CD8-positive, alpha-beta memory T cell (primary cell): ENCODE results near the gene TAF9B. TPM values are rescaled to one million over a fixed set of nuclear protein-coding genes. Genes with fewer than 3 reads are reported as not detected.
A peak's percentile ranks its signal among the peaks of the same experiment; 100 is the strongest.
"Not testable (repeated sequence)": the region's sequence is repeated elsewhere in the genome, so short reads cannot be mapped to it uniquely, and the experiment has no call there.

Experiments used
- CTCF ChIA-PET: fragments of 350-600 bp; sonication (Branson Sonifier 250); formaldehyde crosslinking; loops from one replicate; lab custom pipeline; 2021; ENCODE audit warnings: antibody characterized with exemption; lab: Charles Lee
- POLR2A ChIA-PET: fragments of 350-600 bp; sonication (Branson Sonifier 250); formaldehyde crosslinking; loops from one replicate; lab custom pipeline; 2021; ENCODE audit warnings: antibody characterized with exemption; lab: Charles Lee
- DNase-seq, 5 donors: peaks; one replicate each; pipeline versions ENCODE4 v3.0.0 to v3.0.0-alpha.2; 2020 to 2022; ENCODE audit warnings: mixed read lengths in 1 of 5
- H3K27ac ChIP-seq: one replicate; pipeline ENCODE4 v1.7.0; 2013; ENCODE audit warnings: low read depth, mild to moderate bottlenecking, low read length, moderate library complexity
- H3K27me3 ChIP-seq: 2 replicates; pipeline ENCODE4 v1.7.0; 2013; ENCODE audit warnings: low read length, mild to moderate bottlenecking; ENCODE audit not compliant: insufficient read depth, poor library complexity, severe bottlenecking
- H3K36me3 ChIP-seq: 2 replicates; pipeline ENCODE4 v1.7.0; 2013; ENCODE audit warnings: mild to moderate bottlenecking, low read length, moderate library complexity; ENCODE audit not compliant: insufficient read depth
- H3K4me1 ChIP-seq: 2 replicates; pipeline ENCODE4 v1.7.0; 2013; ENCODE audit warnings: mild to moderate bottlenecking, low read length, moderate library complexity; ENCODE audit not compliant: insufficient read depth
- H3K4me3 ChIP-seq: 2 replicates; pipeline ENCODE4 v1.7.0; 2013; ENCODE audit warnings: mild to moderate bottlenecking, low read length
- H3K9me3 ChIP-seq: 2 replicates; pipeline ENCODE4 v1.7.0; 2013; ENCODE audit warnings: mild to moderate bottlenecking, low read length
- H3K27ac Mint-ChIP-seq, 8 donors: one replicate each; pipeline ENCODE4 v1.8.0; 2020 to 2021; ENCODE audit warnings: mixed read lengths in 8 of 8, mild to moderate bottlenecking in 6 of 8, inconsistent platforms in 3 of 8, moderate library complexity in 3 of 8
- H3K27me3 Mint-ChIP-seq, 2 donors: one replicate each; pipeline ENCODE4 v1.8.0; 2020 to 2021; ENCODE audit warnings: mixed read lengths in 2 of 2, mild to moderate bottlenecking in 1 of 2, moderate library complexity in 1 of 2
- H3K36me3 Mint-ChIP-seq, 3 donors: one replicate each; pipeline ENCODE4 v1.8.0; 2020 to 2021; ENCODE audit warnings: mixed read lengths in 3 of 3, inconsistent platforms in 1 of 3, mild to moderate bottlenecking in 1 of 3
- H3K4me1 Mint-ChIP-seq, 3 donors: one replicate each; pipeline ENCODE4 v1.8.0; 2020 to 2021; ENCODE audit warnings: mixed read lengths in 3 of 3, inconsistent platforms in 1 of 3, mild to moderate bottlenecking in 1 of 3
- H3K4me3 Mint-ChIP-seq, 7 donors: one replicate each; pipeline ENCODE4 v1.8.0; 2020 to 2021; ENCODE audit warnings: mixed read lengths in 7 of 7, mild to moderate bottlenecking in 6 of 7, moderate library complexity in 4 of 7, inconsistent platforms in 2 of 7
- H3K9me3 Mint-ChIP-seq, 5 donors: one replicate each; pipeline ENCODE4 v1.8.0; 2020 to 2022; ENCODE audit warnings: mixed read lengths in 5 of 5, mild to moderate bottlenecking in 3 of 5, moderate library complexity in 2 of 5, inconsistent platforms in 1 of 5
- polyA plus RNA-seq: library from polyadenylated mRNA; unstranded; fragments of 300-500 nt; fragmentation: Illumina TruSeq; gene quantifications from one replicate; pipeline ENCODE4 v1.2.3, GENCODE V29; 2021
- total RNA-seq, 2 experiments: library from RNA; stranded (reverse); gene quantifications; one replicate each; pipeline ENCODE4 v1.2.3, GENCODE V29; 2021

The TAF9B gene
- total and polyA plus RNA-seq, 3 experiments from 2014 or later = 21.0 to 32.1 (median 27.7) TPM

DNA sequence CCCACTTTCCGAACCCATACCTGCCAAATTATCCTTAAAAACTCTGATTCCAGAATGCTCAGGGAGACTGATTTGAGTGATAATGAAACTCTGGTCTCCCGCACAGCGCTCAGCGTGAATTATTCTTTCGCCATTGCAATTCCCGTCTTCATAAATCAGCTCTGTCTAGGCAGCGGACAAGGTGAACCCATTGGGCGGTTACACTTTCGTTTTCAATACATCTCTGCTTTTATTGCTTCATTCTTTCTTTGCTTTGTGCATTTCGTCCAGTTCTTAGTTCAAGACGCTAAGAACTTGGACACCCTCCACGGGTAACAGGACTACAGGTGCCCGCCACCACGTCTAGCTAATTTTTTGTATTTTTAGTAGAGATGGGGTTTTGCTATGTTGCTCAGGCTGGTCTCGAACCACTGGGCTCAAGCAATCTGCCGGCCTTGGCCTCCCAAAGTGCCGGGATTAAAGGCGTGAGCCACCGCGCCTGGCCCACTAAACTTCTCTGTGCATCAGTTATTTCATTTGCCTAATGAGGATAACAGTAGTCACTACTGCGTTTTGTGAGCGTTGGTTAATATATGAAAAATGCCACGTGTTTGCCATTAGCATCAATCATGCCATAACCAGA, 36.3 kb downstream of the TAF9B start:
- CTCF ChIA-PET = interaction anchor here (1.3 to 1.5 kb wide), 2 partner anchors 14 to 29 kb away, joined by 3 to 4 read pairs; no protein-coding TSS in a partner anchor
- Histone ChIP-seq H3K27ac (peak overlapping the region; percentile 90), H3K27me3 (no peaks in the 10 kb centered on the region), H3K4me1 (peaks cover 32% of the 10 kb centered on the region), H3K9me3 (no peaks in the 10 kb centered on the region), H3K36me3 (peaks cover 7% of the 10 kb centered on the region), H3K4me3 (peak overlapping the region; percentile 54)
- Mint-ChIP-seq H3K4me3 (peak overlapping the region; percentile 87 to 97 (median 90)), H3K9me3 (no peaks in the 10 kb centered on the region), H3K36me3 (peaks cover 0 to 31% (median 0%) of the 10 kb centered on the region in 3 donors), H3K27me3 (peaks cover 0 to 4% of the 10 kb centered on the region in 2 donors), H3K4me1 (peaks cover 38 to 53% (median 46%) of the 10 kb centered on the region in 3 donors), H3K27ac (peak overlapping the region; percentile 91 to 97 (median 95))
- DNase-seq = no peak
- POLR2A ChIA-PET = no interaction called here

GRCh38 chrX:78102091-78102490, 37.4 kb downstream of the TAF9B start:
- H3K27ac ChIP-seq = no peak overlapping the region
- H3K9me3 ChIP-seq = no peaks in the 10 kb centered on the region
- Mint-ChIP-seq H3K9me3 (no peaks in the 10 kb centered on the region), H3K4me1 (peaks cover 29 to 43% (median 36%) of the 10 kb centered on the region in 3 donors), H3K27ac (peak overlapping the region in 6 of 8 donors; percentile 85 to 97 (median 95)), H3K27me3 (peaks cover 0 to 4% of the 10 kb centered on the region in 2 donors), H3K36me3 (peaks cover 0 to 23% (median 0%) of the 10 kb centered on the region in 3 donors), H3K4me3 (peak overlapping the region in 1 of 7 donors; percentile 58)
- POLR2A ChIA-PET = no interaction called here
- CTCF ChIA-PET = interaction anchor here (1.0 to 1.5 kb wide), 3 partner anchors 15 to 203 kb away, joined by 3 to 4 read pairs (median 3); partner anchors contain the start of gene COX7B
- no peaks in the 10 kb centered on the region for H3K27me3 ChIP-seq
- H3K4me3 ChIP-seq = no peak overlapping the region
- peaks cover 4% of the 10 kb centered on the region for H3K36me3 ChIP-seq
- H3K4me1 ChIP-seq = peaks cover 22% of the 10 kb centered on the region
- DNase-seq = no peak

DNA sequence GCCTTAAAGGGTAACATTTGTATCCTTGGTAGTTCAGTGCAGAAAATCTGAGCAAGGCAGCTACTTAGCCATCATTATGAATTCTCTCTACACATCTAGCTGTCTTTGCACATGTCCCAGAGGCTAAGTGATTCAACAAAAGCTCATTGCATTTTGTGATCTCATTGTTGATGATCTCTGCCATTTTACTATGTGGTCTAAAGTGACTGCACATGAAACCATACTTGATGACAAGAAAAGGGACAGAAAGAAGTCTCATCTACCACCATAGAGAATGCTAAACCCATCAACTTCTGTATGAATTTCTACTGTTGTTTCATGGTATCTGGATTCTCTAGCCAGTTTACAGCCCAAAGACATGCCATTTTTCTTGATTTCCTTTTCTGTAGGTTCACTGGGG, 41.3 kb downstream of the TAF9B start:
- Histone ChIP-seq H3K36me3 (no peaks in the 10 kb centered on the region), H3K9me3 (no peaks in the 10 kb centered on the region), H3K27ac (no peak overlapping the region), H3K27me3 (no peaks in the 10 kb centered on the region), H3K4me3 (no peak overlapping the region), H3K4me1 (peaks cover 2% of the 10 kb centered on the region)
- Mint-ChIP-seq H3K27me3 (peaks cover 0 to 7% of the 10 kb centered on the region in 2 donors), H3K27ac (no peak overlapping the region), H3K36me3 (no peaks in the 10 kb centered on the region), H3K4me1 (peaks cover 6 to 14% (median 10%) of the 10 kb centered on the region in 3 donors), H3K4me3 (no peak overlapping the region), H3K9me3 (no peaks in the 10 kb centered on the region)
- CTCF ChIA-PET = no interaction called here
- POLR2A ChIA-PET = no interaction called here
- no peak for DNase-seq

GRCh38 chrX:78092296-78092695, 47.2 kb downstream of the TAF9B start:
- peaks cover 0 to 4% (median 0%) of the 10 kb centered on the region in 3 donors for H3K4me1 Mint-ChIP-seq
- CTCF ChIA-PET = interaction anchor here (0.9 to 1.4 kb wide), 4 partner anchors 19 to 182 kb away, joined by 3 to 4 read pairs (median 4); partner anchors contain the start of gene ATP7A

DNA sequence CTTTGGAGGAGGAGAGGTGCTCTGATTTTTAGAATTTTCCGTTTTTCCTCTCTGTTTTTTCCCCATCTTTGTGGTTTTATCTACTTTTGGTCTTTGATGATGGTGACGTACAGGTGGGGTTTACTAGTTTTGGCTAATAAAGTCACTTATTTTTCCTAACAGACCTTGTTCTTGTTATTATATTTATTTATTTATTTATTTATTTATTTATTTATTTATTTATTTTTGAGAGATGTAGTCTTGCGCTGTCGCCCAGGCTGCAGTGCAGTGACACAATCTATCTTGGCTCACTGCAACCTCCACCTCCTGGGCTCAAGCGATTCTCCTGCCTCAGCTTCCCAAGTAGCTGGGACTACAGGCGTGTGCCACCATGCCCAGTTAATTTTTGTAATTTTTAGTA, 58.0 kb downstream of the TAF9B start:
- H3K27me3 ChIP-seq, H3K4me1 ChIP-seq, POLR2A ChIA-PET, H3K4me3 ChIP-seq, H3K36me3 Mint-ChIP-seq, H3K27ac Mint-ChIP-seq, CTCF ChIA-PET, H3K9me3 ChIP-seq, H3K4me1 Mint-ChIP-seq, DNase-seq, H3K27me3 Mint-ChIP-seq, H3K27ac ChIP-seq, H3K36me3 ChIP-seq, H3K4me3 Mint-ChIP-seq: not testable (repeated sequence)
- peaks cover 0 to 15% (median 6%) of the 10 kb centered on the region in 5 donors for H3K9me3 Mint-ChIP-seq

More at GRCh38 chrX:78092296-78092695, 47.2 kb downstream of the TAF9B start:
- no peaks in the 10 kb centered on the region for H3K27me3 ChIP-seq
- Mint-ChIP-seq H3K36me3 (no peaks in the 10 kb centered on the region), H3K4me3 (no peak overlapping the region), H3K9me3 (peaks cover 0 to 2% (median 0%) of the 10 kb centered on the region in 5 donors), H3K27ac (peak overlapping the region in 1 of 8 donors; percentile 35), H3K27me3 (peaks cover 0 to 8% of the 10 kb centered on the region in 2 donors)
- DNase-seq = peak in 1 of 5 donors; percentile 39
- no peaks in the 10 kb centered on the region for H3K4me1 ChIP-seq
- H3K27ac ChIP-seq = no peak overlapping the region
- no peaks in the 10 kb centered on the region for H3K36me3 ChIP-seq
- POLR2A ChIA-PET = no interaction called here
- no peak overlapping the region for H3K4me3 ChIP-seq
- H3K9me3 ChIP-seq = no peaks in the 10 kb centered on the region

Other genes starting within 250 kb of the TAF9B start
- 10 to 100 TPM; 44.0 to 45.2 TPM for gene MAGT1, start 244.2 kb downstream of the TAF9B start, total RNA-seq
- 55.0 TPM for gene MAGT1, start 244.2 kb downstream of the TAF9B start, polyA plus RNA-seq
- 100 to 1,000 TPM; 298 to 348 TPM for gene COX7B, start 240.2 kb downstream of the TAF9B start, total RNA-seq
- 377 TPM for gene COX7B, start 240.2 kb downstream of the TAF9B start, polyA plus RNA-seq
- 1 to 10 TPM; 5.8 to 6.5 TPM for gene ATP7A, start 229.0 kb downstream of the TAF9B start, total RNA-seq
- 4.6 TPM for gene ATP7A, start 229.0 kb downstream of the TAF9B start, polyA plus RNA-seq
- gene PGAM4, start 170.0 kb downstream of the TAF9B start, total RNA-seq = 1 to 10 TPM in 1 of 2 experiments, under 1 TPM in 1; 0.85 to 1.2 TPM
- gene PGAM4, start 170.0 kb downstream of the TAF9B start, polyA plus RNA-seq = not detected
- gene PGK1, start 35.4 kb downstream of the TAF9B start, total RNA-seq = 100 to 1,000 TPM; 665 to 680 TPM
- 454 TPM for gene PGK1, start 35.4 kb downstream of the TAF9B start, polyA plus RNA-seq
- gene CYSLTR1, start 188.0 kb upstream of the TAF9B start, total RNA-seq = under 1 TPM; 0.27 to 0.31 TPM
- 2.6 TPM for gene CYSLTR1, start 188.0 kb upstream of the TAF9B start, polyA plus RNA-seq